Esophagus muscularis mucosa (tissue), 3 donors: ENCODE measurements around the gene CROCC2.

ENCODE experiments used
- POLR2AphosphoS5 ChIP-seq, 2 donors: sonication (generic); formaldehyde crosslinking; IDR thresholded peaks; one replicate each; pipeline ENCODE4 v1.6.1; 2017; ENCODE audit warnings: antibody characterized with exemption in 2 of 2
- TF ChIP-seq, protein P1 (sequence below), 3 experiments: fragments of 200-600 bp in 2 of 3; fragments of 450-650 bp in 1 of 3; sonication (generic) in 2 of 3; IDR thresholded peaks; one replicate each; pipeline ENCODE4 v1.5.1; 2017 to 2019; ENCODE audit warnings: antibody characterized with exemption in 3 of 3, mild to moderate bottlenecking in 2 of 3, moderate library complexity in 1 of 3

- TF ChIP-seq, protein P1, sequence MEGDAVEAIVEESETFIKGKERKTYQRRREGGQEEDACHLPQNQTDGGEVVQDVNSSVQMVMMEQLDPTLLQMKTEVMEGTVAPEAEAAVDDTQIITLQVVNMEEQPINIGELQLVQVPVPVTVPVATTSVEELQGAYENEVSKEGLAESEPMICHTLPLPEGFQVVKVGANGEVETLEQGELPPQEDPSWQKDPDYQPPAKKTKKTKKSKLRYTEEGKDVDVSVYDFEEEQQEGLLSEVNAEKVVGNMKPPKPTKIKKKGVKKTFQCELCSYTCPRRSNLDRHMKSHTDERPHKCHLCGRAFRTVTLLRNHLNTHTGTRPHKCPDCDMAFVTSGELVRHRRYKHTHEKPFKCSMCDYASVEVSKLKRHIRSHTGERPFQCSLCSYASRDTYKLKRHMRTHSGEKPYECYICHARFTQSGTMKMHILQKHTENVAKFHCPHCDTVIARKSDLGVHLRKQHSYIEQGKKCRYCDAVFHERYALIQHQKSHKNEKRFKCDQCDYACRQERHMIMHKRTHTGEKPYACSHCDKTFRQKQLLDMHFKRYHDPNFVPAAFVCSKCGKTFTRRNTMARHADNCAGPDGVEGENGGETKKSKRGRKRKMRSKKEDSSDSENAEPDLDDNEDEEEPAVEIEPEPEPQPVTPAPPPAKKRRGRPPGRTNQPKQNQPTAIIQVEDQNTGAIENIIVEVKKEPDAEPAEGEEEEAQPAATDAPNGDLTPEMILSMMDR (IDR thresholded peaks at IDR 0.05): no peak
- TF ChIP-seq POLR2AphosphoS5 (IDR thresholded peaks at IDR 0.05): no peak
These were observed 32.9 kb upstream of the CROCC2 start for GRCh38 chr2:240873098-240873788.
